Activated CD8-positive, alpha-beta memory T cell treated with anti-CD3 and anti-CD28 coated beads for 1 hour (primary cell): ENCODE data around the gene NEB.
"Not testable (repeated sequence)": the region's sequence is repeated elsewhere in the genome, so short reads cannot be mapped to it uniquely, and the experiment has no call there.

Experiments
- DNase-seq, 2 donors: peaks; one replicate each; pipeline ENCODE4 v3.0.0-alpha.2; 2020; ENCODE audit warnings: low read depth in 1 of 2; ENCODE audit errors: extremely low read depth in 1 of 2

Gene NEB

DNA sequence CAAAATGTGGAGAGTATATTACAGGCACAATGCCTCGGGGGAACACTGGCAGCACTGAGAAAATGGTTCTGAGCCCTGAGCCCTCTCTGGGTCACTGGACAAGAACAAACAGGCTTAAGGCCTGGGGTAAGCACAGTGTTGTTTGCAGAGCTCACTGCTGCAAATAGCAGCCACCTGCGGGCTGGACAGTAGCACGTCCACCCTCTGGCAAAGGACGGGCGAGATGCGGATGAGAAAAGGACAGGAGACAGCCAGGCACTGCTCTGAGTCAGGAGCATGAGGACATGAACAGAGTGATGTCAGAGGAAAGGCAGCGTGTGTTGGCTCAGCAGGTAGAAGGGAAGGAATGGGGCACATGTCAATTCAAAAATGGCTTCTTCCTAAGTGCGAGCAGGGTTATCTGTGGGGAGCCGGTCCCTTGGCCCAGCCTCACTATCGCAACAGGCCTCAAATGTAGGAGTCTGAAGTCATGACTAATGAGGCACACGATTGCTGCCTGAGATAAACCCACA, 25.9 kb upstream of the NEB start:
- DNase-seq = no peak

GRCh38 chr2:151758744-151759143, 24.5 kb upstream of the NEB start:
- DNase-seq = no peak

- no peak for DNase-seq
These were observed 23.6 kb upstream of the NEB start for GRCh38 chr2:151757861-151758260.

DNA sequence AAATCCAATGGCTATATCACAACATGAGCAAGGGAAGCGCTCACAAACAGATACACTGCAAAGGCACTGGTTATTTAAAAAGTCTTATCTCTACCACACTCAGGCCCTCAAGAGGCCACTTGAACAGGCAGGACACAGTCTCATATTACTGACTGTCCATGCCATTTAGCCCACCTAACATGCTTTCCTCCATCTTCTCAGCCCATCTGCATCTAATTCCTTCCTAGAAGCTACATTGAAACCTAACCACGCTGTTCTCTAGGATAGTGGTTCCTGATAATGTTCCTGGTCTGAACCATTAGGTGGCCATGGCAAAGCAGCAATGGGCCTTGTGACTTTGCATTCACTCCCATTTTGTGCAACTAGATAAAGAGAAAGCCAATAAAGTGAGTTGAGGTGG, 22.5 kb upstream of the NEB start:
- no peak for DNase-seq

DNA sequence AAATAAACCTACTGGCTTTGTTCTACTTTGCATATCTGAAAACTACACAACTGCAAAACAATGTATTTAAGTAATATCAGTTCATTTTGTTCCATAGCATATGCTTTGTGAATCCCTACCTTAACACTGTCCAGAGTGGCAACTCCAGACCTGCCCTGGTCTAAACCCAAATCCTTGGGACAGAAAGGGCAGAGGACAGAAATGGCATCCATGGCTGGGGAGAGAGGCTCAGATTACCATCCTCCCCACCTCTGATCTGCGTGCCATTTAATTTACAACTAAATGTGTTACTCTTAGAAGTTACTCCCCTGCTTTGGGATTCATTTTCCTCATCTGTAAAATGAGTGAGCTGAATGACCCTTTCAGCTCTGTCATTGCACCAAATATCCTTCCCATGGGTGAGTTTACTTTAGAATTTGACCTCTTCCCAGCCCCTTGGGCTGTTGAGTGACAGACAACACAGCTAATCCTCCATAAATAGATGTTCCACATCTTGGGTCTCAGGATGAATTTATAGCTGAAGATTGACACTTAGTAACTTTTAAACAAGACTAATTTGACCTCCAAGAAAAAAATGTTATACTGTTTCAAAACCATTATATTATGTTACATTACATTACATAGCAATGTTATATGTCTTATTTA, 20.1 kb upstream of the NEB start:
- DNase-seq = no peak

- no peak for DNase-seq
These were observed 19.3 kb upstream of the NEB start for GRCh38 chr2:151753540-151753939.

GRCh38 chr2:151745261-151745660, 11.0 kb upstream of the NEB start:
- not testable (repeated sequence) for DNase-seq

DNA sequence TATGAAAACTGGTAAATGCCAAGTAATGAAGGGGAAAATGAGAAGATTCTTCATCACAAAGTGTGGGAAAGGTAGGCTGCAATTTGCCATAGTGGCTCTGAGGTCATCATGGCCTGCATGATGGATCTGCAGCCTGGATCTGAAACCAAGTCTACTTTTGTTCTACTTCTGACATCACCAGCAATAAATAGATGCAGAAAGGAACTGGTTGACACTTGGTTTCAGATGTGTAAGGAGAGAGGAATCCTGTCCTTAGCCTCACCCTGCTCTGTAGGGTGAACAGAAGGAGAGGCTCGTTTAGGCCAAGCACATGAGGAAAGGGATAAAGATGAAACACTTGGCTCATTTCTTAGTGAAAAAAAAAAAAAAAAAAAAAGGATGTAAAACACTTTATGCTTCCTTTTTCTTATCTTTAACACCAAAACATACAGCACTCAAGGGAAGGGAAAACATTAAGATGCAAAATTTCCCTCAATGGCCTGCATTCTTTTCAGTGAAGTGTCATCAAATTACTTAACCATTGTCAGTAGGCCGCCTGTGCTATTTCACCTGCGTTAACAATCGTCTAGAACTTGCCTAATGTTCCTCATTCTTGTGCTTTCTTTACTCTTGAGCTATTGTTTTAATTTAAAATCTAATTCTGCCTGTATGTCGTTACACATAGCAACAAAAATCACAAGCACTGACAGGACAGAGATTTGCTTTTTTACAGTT, 3.9 kb downstream of the NEB start:
- DNase-seq = no peak

DNA sequence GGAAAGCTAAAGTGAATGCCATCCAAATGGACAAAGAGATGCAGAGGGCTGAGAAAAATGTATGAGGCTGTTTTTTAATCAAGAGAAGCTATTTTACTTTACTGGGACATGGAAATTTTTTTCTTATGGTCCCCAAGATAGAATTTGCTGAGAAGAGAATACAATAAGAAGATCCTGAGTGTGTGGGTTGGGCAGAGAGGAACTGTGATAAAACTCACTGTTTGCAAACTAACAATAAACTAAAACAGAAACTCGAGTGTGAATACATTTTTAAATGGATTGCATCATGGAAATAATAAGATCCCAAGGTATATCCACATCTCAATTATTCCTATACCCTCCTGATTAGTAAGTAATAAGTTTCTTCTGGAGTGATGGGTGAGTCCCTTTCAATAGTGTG, 4.4 kb downstream of the NEB start:
- DNase-seq = no peak

- DNase-seq = no peak
These were observed 4.9 kb downstream of the NEB start for GRCh38 chr2:151729415-151729811.

DNA sequence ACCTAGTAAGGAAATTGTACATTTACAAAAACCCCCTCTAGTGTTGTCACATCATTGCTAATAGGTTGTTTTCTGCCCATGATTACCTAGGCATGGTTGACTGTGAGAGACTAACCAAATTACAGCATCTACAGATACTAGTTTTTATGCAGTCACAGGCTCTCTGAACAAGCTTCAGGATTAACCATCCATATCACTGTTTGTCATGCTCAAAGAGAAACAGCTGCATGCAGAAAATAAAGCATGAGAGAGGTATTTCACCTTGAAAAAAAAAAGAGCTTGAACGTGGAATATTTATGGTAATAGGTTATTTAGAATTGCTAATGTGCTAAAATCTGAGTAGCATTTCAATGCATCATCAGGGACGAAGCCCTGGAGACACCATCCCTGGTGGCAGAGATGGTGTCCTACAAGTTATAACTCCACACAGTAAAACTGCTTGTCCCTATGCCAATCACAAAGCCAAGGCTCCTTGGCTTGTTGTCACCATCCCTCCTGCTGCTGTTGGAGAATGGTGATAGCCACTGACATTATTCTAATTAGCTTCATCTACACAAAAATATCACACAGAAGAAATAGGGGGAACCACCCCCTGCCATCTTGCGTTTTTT, 5.4 kb downstream of the NEB start:
- no peak for DNase-seq

DNA sequence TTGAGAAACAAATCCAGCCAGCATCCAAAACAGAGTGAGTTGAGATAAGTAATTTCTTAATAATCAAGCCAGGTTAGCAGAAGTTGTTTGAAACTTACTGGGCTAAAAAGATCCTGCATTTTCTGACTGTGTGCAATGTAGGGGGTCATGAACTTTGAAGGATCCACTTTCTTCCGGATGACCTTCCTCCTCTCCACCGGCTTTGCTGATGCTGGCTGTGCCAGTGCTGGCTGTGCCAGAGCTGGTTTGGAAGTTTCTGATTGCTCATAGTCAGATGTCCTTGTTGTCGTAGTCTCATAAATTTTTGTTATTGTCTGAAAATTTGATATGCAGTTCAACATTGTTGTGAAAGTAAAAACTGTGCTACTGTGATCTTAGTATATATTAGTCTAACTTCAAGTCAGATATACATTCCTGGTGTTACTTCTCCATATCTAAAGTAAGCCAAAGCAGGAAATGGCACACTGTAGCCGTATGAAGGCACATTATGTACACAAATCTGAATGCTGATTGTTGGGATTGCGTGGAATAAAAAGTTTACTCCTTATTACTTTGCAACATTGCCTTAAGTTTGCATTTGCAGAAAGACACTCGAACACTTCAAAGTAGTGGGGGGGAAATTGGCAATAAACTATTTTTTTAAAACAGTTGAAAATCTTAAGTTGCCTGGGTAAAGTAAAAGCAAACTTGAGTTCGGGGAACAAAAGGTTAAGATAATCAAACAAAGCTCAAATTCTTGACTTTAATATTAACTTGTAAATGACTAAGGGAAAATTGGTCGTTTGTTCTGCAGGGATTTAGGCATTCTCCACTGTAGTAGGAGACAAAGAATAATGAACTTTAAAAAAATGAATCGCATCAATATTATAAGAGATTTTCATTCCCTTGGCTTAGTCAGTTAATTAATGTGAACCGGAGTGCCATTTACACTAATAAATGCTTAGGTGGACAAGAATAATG, 6.4 kb downstream of the NEB start:
- DNase-seq = no peak

DNA sequence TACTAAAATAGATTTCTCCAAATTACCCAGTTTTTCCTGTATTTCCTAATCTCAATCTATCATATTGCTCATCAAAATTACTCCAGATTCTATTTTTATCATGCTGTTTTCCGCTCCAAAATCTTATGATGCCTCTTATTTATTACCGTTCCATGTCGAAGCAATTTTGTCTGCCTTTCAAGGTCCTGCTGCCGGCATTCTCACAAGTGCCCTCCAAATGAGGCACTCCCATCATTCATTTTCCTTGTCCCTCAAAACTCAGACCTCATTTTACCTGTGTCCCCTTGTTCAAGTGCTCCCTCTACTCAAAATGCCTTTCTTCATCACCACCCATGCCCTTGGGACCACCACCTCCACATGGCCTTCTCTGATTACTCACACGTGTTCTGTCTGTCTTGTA, 13.1 kb downstream of the NEB start:
- no peak for DNase-seq

DNA sequence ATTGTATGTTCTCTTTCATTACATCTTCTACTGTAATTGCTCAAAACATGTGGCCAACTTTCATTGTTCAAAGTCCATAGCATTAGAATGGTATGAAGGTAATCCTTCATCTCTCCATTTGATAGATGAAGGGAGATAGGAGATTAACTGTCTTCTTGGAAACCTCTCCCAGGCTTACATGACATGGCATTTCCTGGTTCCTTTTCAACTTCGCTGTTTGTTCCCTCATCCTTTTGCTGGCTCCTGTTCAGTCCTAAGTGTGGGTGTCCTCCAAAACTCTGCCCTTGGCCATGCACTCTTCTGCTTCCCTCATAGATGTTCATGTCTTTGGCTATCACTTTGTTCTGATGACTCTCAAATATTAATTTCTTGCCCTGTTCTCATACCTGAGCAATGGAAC, 13.8 kb downstream of the NEB start:
- DNase-seq = no peak

- DNase-seq = no peak
These were observed 15.5 kb downstream of the NEB start for GRCh38 chr2:151718796-151719195.

DNA sequence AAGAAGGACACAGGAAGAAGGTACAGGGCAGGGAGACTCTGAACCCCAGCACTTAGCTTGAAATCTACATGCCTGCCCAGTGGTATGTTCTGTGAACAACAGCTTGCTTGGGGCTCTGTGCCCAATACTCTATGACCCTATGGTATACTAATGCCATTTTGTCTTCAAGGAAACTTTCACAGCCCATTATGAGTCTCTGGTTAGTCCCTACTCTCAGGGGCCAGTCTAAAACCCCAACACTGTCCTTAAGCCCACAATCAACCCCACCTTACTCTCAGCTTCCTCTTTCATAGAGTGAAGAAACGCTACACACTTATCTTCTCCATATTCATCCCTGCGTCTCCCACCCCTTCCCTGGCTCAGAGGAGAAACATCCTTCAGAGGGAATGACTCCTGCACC, 16.0 kb downstream of the NEB start:
- no peak for DNase-seq

GRCh38 chr2:151716721-151717120, 17.6 kb downstream of the NEB start:
- DNase-seq = no peak

DNA sequence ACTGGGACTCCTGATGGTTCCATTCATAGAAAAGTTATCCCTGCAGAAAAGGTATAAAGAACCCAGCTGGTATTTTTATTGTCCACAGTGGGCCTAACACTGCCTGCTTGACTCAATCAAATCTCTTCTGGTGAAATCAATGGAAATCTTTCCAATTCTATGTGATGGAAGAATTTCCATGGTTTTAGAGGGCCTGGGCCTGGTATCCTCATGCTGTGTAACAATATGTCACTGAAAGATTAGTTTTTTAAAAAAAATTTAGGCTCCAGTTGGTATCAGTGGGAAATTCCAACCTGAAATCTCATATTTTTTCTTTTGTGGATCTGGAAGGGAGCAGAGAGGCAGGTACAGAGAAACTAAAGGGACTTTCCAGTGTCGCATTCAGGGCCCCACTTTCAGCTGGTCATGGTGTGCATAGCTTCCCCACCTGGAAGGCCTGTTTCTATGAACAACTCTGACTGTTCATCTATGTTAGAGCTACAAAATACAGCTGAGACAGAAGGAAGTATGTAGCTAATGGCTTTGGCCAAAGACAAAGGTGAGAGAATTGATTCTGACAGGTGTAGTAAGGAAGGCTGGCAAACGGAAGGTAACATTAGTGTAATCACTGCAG, 20.9 kb downstream of the NEB start:
- DNase-seq = no peak

DNA sequence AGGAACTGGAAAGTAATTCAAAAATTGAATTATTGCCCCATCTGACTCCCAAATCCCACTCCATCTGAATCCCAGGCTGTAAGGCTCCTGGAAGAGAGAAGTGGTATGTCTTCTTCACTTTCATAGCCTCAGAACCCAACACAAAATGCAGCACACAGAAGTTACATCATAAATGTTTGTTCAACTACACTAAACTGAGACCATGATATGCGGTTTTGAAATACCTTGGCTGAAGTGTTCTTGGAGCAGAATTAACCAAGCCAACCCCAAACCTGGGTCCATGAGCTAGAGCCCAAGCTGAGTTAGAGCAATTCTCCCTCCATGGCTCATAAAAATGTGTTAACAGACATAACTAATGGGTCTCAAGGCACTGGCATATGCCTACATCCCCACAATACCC, 23.3 kb downstream of the NEB start:
- no peak for DNase-seq

DNA sequence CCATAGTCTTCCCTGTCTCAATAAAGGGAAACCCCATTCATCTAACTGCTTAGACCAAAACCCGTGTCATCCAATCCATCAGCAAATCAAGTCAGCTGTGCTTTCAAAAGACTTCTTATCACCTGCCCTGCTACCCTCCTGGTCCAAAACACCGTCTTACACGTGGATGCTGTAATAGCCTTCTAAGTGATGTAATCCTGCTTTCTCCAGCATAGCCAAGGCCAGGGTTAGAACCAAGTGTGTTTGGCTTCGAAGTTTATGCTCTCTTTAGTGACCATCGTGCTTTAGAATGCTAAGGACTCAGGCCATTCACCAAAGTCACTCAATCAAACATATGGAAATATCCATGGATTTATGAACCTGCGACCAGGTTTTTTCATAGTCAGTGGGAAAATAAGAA, 25.5 kb downstream of the NEB start:
- no peak for DNase-seq

DNA sequence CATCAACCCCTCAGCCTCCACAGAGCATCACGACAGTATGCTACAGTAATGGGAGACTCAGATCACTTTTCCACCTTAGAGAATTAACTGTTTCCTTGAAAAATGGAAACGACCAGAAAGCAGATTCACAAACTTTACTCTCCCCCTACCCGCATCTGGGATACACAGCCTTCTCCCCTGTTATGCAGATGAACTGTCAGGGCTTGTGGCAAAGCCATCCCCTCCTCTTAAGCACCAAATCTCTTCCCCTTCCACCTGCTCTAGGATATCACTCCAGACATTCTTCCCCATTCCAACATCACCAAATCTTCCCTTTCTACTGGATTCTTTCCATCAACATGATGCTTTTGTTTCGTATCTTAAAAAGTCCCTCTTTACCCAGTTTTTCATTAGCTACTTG, 26.4 kb downstream of the NEB start:
- DNase-seq = no peak
